Trophoblast cell (in vitro differentiated cells and primary cell): ENCODE results near the gene BRF1.

ENCODE experiments used
- DNase-seq, 2 donors: peaks; one replicate each; pipeline ENCODE4 v3.0.0-alpha.2; 2016
- H2AFZ ChIP-seq: 2 replicates; pipeline ENCODE4 v1.6.1; 2013; ENCODE audit warnings: low read length, moderate library complexity, mild to moderate bottlenecking; ENCODE audit not compliant: insufficient read depth, poor library complexity
- H2AK5ac ChIP-seq: 2 replicates; pipeline ENCODE4 v1.6.1; 2013; ENCODE audit warnings: mild to moderate bottlenecking, low read length
- H2BK120ac ChIP-seq: 2 replicates; pipeline ENCODE4 v1.6.1; 2013; ENCODE audit warnings: low read length, mild to moderate bottlenecking, moderate library complexity; ENCODE audit not compliant: insufficient read depth, poor library complexity
- H2BK12ac ChIP-seq: 2 replicates; pipeline ENCODE4 v1.6.1; 2013; ENCODE audit warnings: mild to moderate bottlenecking, low read length, moderate library complexity
- H2BK5ac ChIP-seq: 2 replicates; pipeline ENCODE4 v1.6.1; 2013; ENCODE audit warnings: low read length, low read depth, moderate library complexity, mild to moderate bottlenecking; ENCODE audit not compliant: poor library complexity
- H3K14ac ChIP-seq: 2 replicates; pipeline ENCODE4 v1.6.1; 2013; ENCODE audit warnings: mild to moderate bottlenecking, low read length
- H3K18ac ChIP-seq: 2 replicates; pipeline ENCODE4 v1.6.1; 2013; ENCODE audit warnings: mild to moderate bottlenecking, low read length
- H3K23ac ChIP-seq: 2 replicates; pipeline ENCODE4 v1.6.1; 2013; ENCODE audit warnings: low read length
- H3K27ac ChIP-seq: 2 replicates; pipeline ENCODE4 v1.5.1; 2013; ENCODE audit warnings: low read depth, mild to moderate bottlenecking, inconsistent platforms, low read length, moderate library complexity
- H3K27me3 ChIP-seq: 2 replicates; pipeline ENCODE4 v1.6.1; 2013; ENCODE audit warnings: inconsistent platforms, mild to moderate bottlenecking, low read length, moderate library complexity; ENCODE audit not compliant: insufficient read depth
- H3K36me3 ChIP-seq, 2 experiments: 1 replicate in 1 of 2; 2 replicates in 1 of 2; pipeline ENCODE4 v1.6.1; 2013; ENCODE audit warnings: low read length in 2 of 2, mild to moderate bottlenecking in 2 of 2, moderate library complexity in 1 of 2; ENCODE audit not compliant: insufficient read depth in 2 of 2, control insufficient read depth in 1 of 2
- H3K4ac ChIP-seq: 2 replicates; pipeline ENCODE4 v1.6.1; 2013; ENCODE audit warnings: low read depth, mild to moderate bottlenecking, low read length, moderate library complexity
- H3K4me1 ChIP-seq, 2 experiments: 1 replicate in 1 of 2; 2 replicates in 1 of 2; pipeline ENCODE4 v1.6.1; 2013; ENCODE audit warnings: low read length in 2 of 2, mild to moderate bottlenecking in 2 of 2, moderate library complexity in 1 of 2; ENCODE audit not compliant: insufficient read depth in 2 of 2, control insufficient read depth in 1 of 2
- H3K4me2 ChIP-seq: 2 replicates; pipeline ENCODE4 v1.6.1; 2013; ENCODE audit warnings: inconsistent platforms, mild to moderate bottlenecking, low read length, moderate library complexity
- H3K4me3 ChIP-seq: 2 replicates; pipeline ENCODE4 v1.5.1; 2013; ENCODE audit warnings: mild to moderate bottlenecking, low read depth, low read length, inconsistent platforms
- H3K79me1 ChIP-seq: one replicate; pipeline ENCODE4 v1.6.1; 2013; ENCODE audit warnings: low read length
- H3K79me2 ChIP-seq: 2 replicates; pipeline ENCODE4 v1.6.1; 2013; ENCODE audit warnings: low read length, mild to moderate bottlenecking; ENCODE audit not compliant: control insufficient read depth, insufficient read depth, poor library complexity
- H3K9ac ChIP-seq: 2 replicates; pipeline ENCODE4 v1.6.1; 2013; ENCODE audit warnings: mild to moderate bottlenecking, low read length
- H3K9me3 ChIP-seq: 2 replicates; pipeline ENCODE4 v1.6.1; 2013; ENCODE audit warnings: low read depth, mild to moderate bottlenecking, control low read depth, inconsistent platforms, low read length; ENCODE audit not compliant: insufficient read depth
- H4K12ac ChIP-seq: 2 replicates; pipeline ENCODE4 v1.6.1; 2013; ENCODE audit warnings: low read depth, mild to moderate bottlenecking, low read length, moderate library complexity
- H4K8ac ChIP-seq: 2 replicates; pipeline ENCODE4 v1.6.1; 2013; ENCODE audit warnings: low read depth, mild to moderate bottlenecking, low read length, moderate library complexity
- H4K91ac ChIP-seq: one replicate; pipeline ENCODE4 v1.6.1; 2013; ENCODE audit warnings: low read depth, mild to moderate bottlenecking, low read length, moderate library complexity
- WGBS: extraction: QIAGEN DNeasy Blood & Tissue Kit; methylation state at CpG from one replicate; pipeline ENCODE4 v1.1.7; 2013; ENCODE audit warnings: missing lambda C conversion rate; ENCODE audit not compliant: insufficient read length, insufficient coverage; ENCODE audit errors: extremely low coverage; 5-methylcytosine and 5-hydroxymethylcytosine counted together

Gene BRF1

GRCh38 chr14:105260959-105261358 is 39.8 kb downstream of the BRF1 start:
- Histone ChIP-seq H3K9me3 (no peaks in the 10 kb centered on the region), H3K14ac (no peak overlapping the region), H3K18ac (no peak overlapping the region), H3K4me1 (no peaks in the 10 kb centered on the region), H3K79me1 (no peaks in the 10 kb centered on the region), H2BK12ac (no peak overlapping the region), H2AK5ac (no peak overlapping the region), H3K4me3 (no peak overlapping the region), H3K79me2 (peaks cover 2% of the 10 kb centered on the region), H2BK120ac (no peak overlapping the region), H3K4ac (no peak overlapping the region), H3K27me3 (no peaks in the 10 kb centered on the region), H3K9ac (no peak overlapping the region), H2BK5ac (no peak overlapping the region), H3K27ac (no peak overlapping the region), H2AFZ (no peak overlapping the region), H3K4me2 (no peak overlapping the region), H3K36me3 (peaks cover 4 to 9% of the 10 kb centered on the region in 2 experiments), H4K91ac (no peak overlapping the region), H4K12ac (no peak overlapping the region), H3K23ac (no peak overlapping the region), H4K8ac (no peak overlapping the region)
- WGBS, result no CpG with 5 or more reads among the region's 12 CpGs
- no peak for DNase-seq

- H3K23ac ChIP-seq, result no peak overlapping the region
- H3K27ac ChIP-seq, result no peak overlapping the region
- H4K12ac ChIP-seq, result no peak overlapping the region
- H3K27me3 ChIP-seq, result no peaks in the 10 kb centered on the region
- H3K79me1 ChIP-seq, result no peaks in the 10 kb centered on the region
- H2BK12ac ChIP-seq, result no peak overlapping the region
- H3K4me1 ChIP-seq, result no peaks in the 10 kb centered on the region
- H4K91ac ChIP-seq, result no peak overlapping the region
- H3K18ac ChIP-seq, result no peak overlapping the region
- H3K4me3 ChIP-seq, result no peak overlapping the region
- H2AK5ac ChIP-seq, result no peak overlapping the region
- H3K79me2 ChIP-seq, result peaks cover 2% of the 10 kb centered on the region
- H2BK5ac ChIP-seq, result no peak overlapping the region
- no peak for DNase-seq
- no peak overlapping the region for H3K14ac ChIP-seq
- no peak overlapping the region for H2AFZ ChIP-seq
- H3K4me2 ChIP-seq, result no peak overlapping the region
- H3K9ac ChIP-seq, result no peak overlapping the region
- no peak overlapping the region for H2BK120ac ChIP-seq
- no CpG with 5 or more reads among the region's 7 CpGs for WGBS
- H3K4ac ChIP-seq, result no peak overlapping the region
- H3K36me3 ChIP-seq, result peaks cover 5 to 9% of the 10 kb centered on the region in 2 experiments
- H3K9me3 ChIP-seq, result no peaks in the 10 kb centered on the region
- H4K8ac ChIP-seq, result no peak overlapping the region
These were observed 42.0 kb downstream of the BRF1 start for GRCh38 chr14:105258846-105259245.

- no CpG with 5 or more reads among the region's 15 CpGs for WGBS
- H3K4me2 ChIP-seq, result no peak overlapping the region
- H2BK120ac ChIP-seq, result no peak overlapping the region
These were observed 43.3 kb downstream of the BRF1 start for GRCh38 chr14:105257464-105257863.

GRCh38 chr14:105256292-105256960 is 44.4 kb downstream of the BRF1 start:
- H3K9me3 ChIP-seq, result no peaks in the 10 kb centered on the region
- H3K23ac ChIP-seq, result no peak overlapping the region
- H3K79me2 ChIP-seq, result no peaks in the 10 kb centered on the region
- no peaks in the 10 kb centered on the region for H3K4me1 ChIP-seq
- no peak overlapping the region for H2BK5ac ChIP-seq
- no peak overlapping the region for H3K18ac ChIP-seq
- H3K4me2 ChIP-seq, result no peak overlapping the region
- H3K27me3 ChIP-seq, result no peaks in the 10 kb centered on the region
- H3K4ac ChIP-seq, result no peak overlapping the region
- H3K9ac ChIP-seq, result no peak overlapping the region
- no peak overlapping the region for H3K4me3 ChIP-seq
- H3K14ac ChIP-seq, result no peak overlapping the region
- H3K27ac ChIP-seq, result no peak overlapping the region
- WGBS, result no CpG with 5 or more reads among the region's 19 CpGs
- no peak overlapping the region for H4K91ac ChIP-seq
- H4K12ac ChIP-seq, result no peak overlapping the region
- H2BK12ac ChIP-seq, result no peak overlapping the region
- H3K79me1 ChIP-seq, result no peaks in the 10 kb centered on the region
- no peak for DNase-seq
- H2BK120ac ChIP-seq, result no peak overlapping the region
- no peak overlapping the region for H2AK5ac ChIP-seq
- no peak overlapping the region for H2AFZ ChIP-seq
- no peak overlapping the region for H4K8ac ChIP-seq
- H3K36me3 ChIP-seq, result peaks cover 6 to 21% of the 10 kb centered on the region in 2 experiments

More at GRCh38 chr14:105257464-105257863, 43.3 kb downstream of the BRF1 start:
- Histone ChIP-seq H3K23ac (no peak overlapping the region), H3K27ac (no peak overlapping the region), H2AK5ac (no peak overlapping the region), H3K79me2 (no peaks in the 10 kb centered on the region), H3K18ac (no peak overlapping the region), H2AFZ (no peak overlapping the region), H3K27me3 (no peaks in the 10 kb centered on the region), H3K4me3 (no peak overlapping the region), H3K14ac (no peak overlapping the region), H2BK5ac (no peak overlapping the region), H3K4ac (no peak overlapping the region), H2BK12ac (no peak overlapping the region), H4K12ac (no peak overlapping the region), H4K8ac (no peak overlapping the region), H3K9me3 (no peaks in the 10 kb centered on the region), H4K91ac (no peak overlapping the region), H3K79me1 (no peaks in the 10 kb centered on the region), H3K9ac (no peak overlapping the region), H3K4me1 (no peaks in the 10 kb centered on the region), H3K36me3 (peaks cover 7 to 15% of the 10 kb centered on the region in 2 experiments)
- DNase-seq, result no peak
